Stomach (tissue), 9 donors: Measurements from ENCODE around the gene CER1. TPM values are rescaled to one million over a fixed set of nuclear protein-coding genes. Genes with fewer than 3 reads are reported as not detected.

Experiments
- DNase-seq, 2 donors: peaks; one replicate each; pipeline versions ENCODE4 v3.0.0 to v3.0.0-alpha.2; 2013 to 2019
- H3K27ac ChIP-seq, 5 donors: fragments of 200-600 bp in 4 of 5; sonication (generic) in 4 of 5; one replicate each; pipeline ENCODE4 v1.5.1; 2013 to 2019; ENCODE audit warnings: mild to moderate bottlenecking in 1 of 5, moderate library complexity in 1 of 5
- H3K27me3 ChIP-seq, 3 donors: fragments of 200-600 bp; sonication (generic); one replicate each; pipeline ENCODE4 v1.5.1; 2017 to 2019; ENCODE audit warnings: mixed run types in 1 of 3
- H3K36me3 ChIP-seq, 4 donors: fragments of 200-600 bp; sonication (generic); 1 replicate in 3 of 4; 2 replicates in 1 of 4; pipeline ENCODE4 v1.5.1; 2016 to 2019
- H3K4me1 ChIP-seq, 4 donors: fragments of 200-600 bp; sonication (generic); one replicate each; pipeline ENCODE4 v1.5.1; 2016 to 2019
- H3K4me3 ChIP-seq, 4 donors: fragments of 200-600 bp; sonication (generic) in 3 of 4; one replicate each; pipeline ENCODE4 v1.5.1; 2016 to 2019; ENCODE audit warnings: mild to moderate bottlenecking in 1 of 4
- H3K9me3 ChIP-seq, 4 donors: fragments of 200-600 bp; sonication (generic); one replicate each; pipeline ENCODE4 v1.5.1; 2016 to 2019
- EP300 ChIP-seq: sonication (generic); formaldehyde crosslinking; IDR thresholded peaks from one replicate; pipeline ENCODE4 v1.6.1; 2017; ENCODE audit warnings: antibody characterized with exemption
- POLR2A ChIP-seq, 4 donors: fragments of 450-650 bp; IDR thresholded peaks; one replicate each; pipeline ENCODE4 v1.6.1; 2016; ENCODE audit warnings: antibody characterized with exemption in 4 of 4, control low read depth in 2 of 4, mild to moderate bottlenecking in 1 of 4, moderate library complexity in 1 of 4
- POLR2AphosphoS5 ChIP-seq, 3 donors: sonication (generic); formaldehyde crosslinking; IDR thresholded peaks; one replicate each; pipeline ENCODE4 v1.6.1; 2016; ENCODE audit warnings: antibody characterized with exemption in 3 of 3
- WGBS, 5 donors: extraction: QIAGEN DNeasy Blood & Tissue Kit in 3 of 5; methylation state at CpG; one replicate each; pipeline versions ENCODE4 v1.1.5 to v1.1.7; 2013 to 2018; 5-methylcytosine and 5-hydroxymethylcytosine counted together
- intact Hi-C: fragments of 100-400 bp; cut with DNase I; formaldehyde crosslinking; loops from one replicate; pipeline ENCODE4 v1.15.1; 2023; ENCODE audit warnings: low total_unique reads
- polyA plus RNA-seq, 3 donors: library from polyadenylated mRNA; stranded (reverse); fragments of 200-250 nt; gene quantifications; one replicate each; pipeline ENCODE4 v1.2.3, GENCODE V29; 2013
- total RNA-seq, 5 donors: library from RNA; depleted of rRNA; stranded (reverse); fragments of >200 nt; gene quantifications; one replicate each; pipeline versions ENCODE4 v1.1.0 to v1.2.3, GENCODE V29; 2014 to 2016
- TF ChIP-seq, protein P1 (sequence below), 7 experiments: fragments of 450-650 bp in 4 of 7; fragments of 200-600 bp in 3 of 7; sonication (generic) in 3 of 7; IDR thresholded peaks; one replicate each; pipeline ENCODE4 v1.5.1; 2016 to 2019; ENCODE audit warnings: antibody characterized with exemption in 7 of 7, control low read depth in 2 of 7, mild to moderate bottlenecking in 1 of 7
- donor health status: healthy with polysubstance abuse.
- donor health status: Bipolar disorder and iron deficiency.
- donor health status: healthy.

CER1 gene
- total and polyA plus RNA-seq, 8 donors: not detected

- no peaks in the 10 kb centered on the region for H3K9me3 ChIP-seq
- H3K4me3 ChIP-seq: no peak overlapping the region
- H3K27me3 ChIP-seq: no peaks in the 10 kb centered on the region
- no peak overlapping the region for H3K27ac ChIP-seq
- no peaks in the 10 kb centered on the region for H3K4me1 ChIP-seq
- 74 to 91% (median 85%) methylated on average over 1 of the region's 1 CpG for WGBS, 5 donors
- TF ChIP-seq, protein P1, sequence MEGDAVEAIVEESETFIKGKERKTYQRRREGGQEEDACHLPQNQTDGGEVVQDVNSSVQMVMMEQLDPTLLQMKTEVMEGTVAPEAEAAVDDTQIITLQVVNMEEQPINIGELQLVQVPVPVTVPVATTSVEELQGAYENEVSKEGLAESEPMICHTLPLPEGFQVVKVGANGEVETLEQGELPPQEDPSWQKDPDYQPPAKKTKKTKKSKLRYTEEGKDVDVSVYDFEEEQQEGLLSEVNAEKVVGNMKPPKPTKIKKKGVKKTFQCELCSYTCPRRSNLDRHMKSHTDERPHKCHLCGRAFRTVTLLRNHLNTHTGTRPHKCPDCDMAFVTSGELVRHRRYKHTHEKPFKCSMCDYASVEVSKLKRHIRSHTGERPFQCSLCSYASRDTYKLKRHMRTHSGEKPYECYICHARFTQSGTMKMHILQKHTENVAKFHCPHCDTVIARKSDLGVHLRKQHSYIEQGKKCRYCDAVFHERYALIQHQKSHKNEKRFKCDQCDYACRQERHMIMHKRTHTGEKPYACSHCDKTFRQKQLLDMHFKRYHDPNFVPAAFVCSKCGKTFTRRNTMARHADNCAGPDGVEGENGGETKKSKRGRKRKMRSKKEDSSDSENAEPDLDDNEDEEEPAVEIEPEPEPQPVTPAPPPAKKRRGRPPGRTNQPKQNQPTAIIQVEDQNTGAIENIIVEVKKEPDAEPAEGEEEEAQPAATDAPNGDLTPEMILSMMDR (IDR thresholded peaks at IDR 0.05): no peak
- TF ChIP-seq POLR2AphosphoS5 (IDR thresholded peaks at IDR 0.05) (no peak), POLR2A (IDR thresholded peaks at IDR 0.05) (no peak), EP300 (no peak)
- intact Hi-C loops: no loop called here
- peak in 1 of 2 donors; percentile 20 for DNase-seq
- no peaks in the 10 kb centered on the region for H3K36me3 ChIP-seq
Observed at GRCh38 chr9:14752871-14753270, 30.3 kb upstream of the CER1 start.

DNA sequence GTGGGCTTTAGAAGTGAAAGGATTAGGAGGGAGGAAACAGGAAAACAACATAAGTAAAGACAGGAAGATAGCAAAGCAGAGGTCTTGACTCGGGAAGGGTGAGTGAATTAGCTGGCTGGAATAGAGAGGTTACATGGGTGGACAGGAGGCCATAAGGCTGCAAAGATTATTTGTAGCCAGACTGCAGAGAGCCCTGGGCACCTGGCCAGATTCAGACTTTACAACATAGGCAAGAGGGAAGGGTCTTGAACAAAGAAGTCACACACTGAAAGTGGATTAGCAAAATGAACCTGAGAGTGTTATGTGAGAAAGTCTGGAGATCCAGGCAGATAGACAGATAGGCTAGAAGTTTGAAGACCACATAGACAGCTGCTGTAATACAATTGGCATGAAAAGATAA, 29.7 kb upstream of the CER1 start:
- no peak overlapping the region for H3K4me3 ChIP-seq
- no peaks in the 10 kb centered on the region for H3K36me3 ChIP-seq
- peak in 1 of 2 donors; percentile 61 for DNase-seq
- H3K27ac ChIP-seq: no peak overlapping the region
- intact Hi-C loops: no loop called here
- WGBS, 5 donors: 28 to 47% (median 35%) methylated on average over 1 of the region's 1 CpG
- TF ChIP-seq EP300 (no peak), POLR2AphosphoS5 (IDR thresholded peaks at IDR 0.05) (no peak), POLR2A (IDR thresholded peaks at IDR 0.05) (no peak)
- TF ChIP-seq, protein P1 (IDR thresholded peaks at IDR 0.05): no peak
- no peaks in the 10 kb centered on the region for H3K9me3 ChIP-seq
- H3K27me3 ChIP-seq: no peaks in the 10 kb centered on the region
- no peaks in the 10 kb centered on the region for H3K4me1 ChIP-seq

- Histone ChIP-seq H3K36me3 (peaks cover 0 to 6% (median 0%) of the 10 kb centered on the region in 4 donors), H3K27me3 (no peaks in the 10 kb centered on the region), H3K4me3 (no peak overlapping the region), H3K9me3 (no peaks in the 10 kb centered on the region), H3K27ac (no peak overlapping the region), H3K4me1 (no peaks in the 10 kb centered on the region)
- TF ChIP-seq POLR2AphosphoS5 (IDR thresholded peaks at IDR 0.05) (no peak), POLR2A (IDR thresholded peaks at IDR 0.05) (no peak), EP300 (no peak)
- TF ChIP-seq, protein P1 (IDR thresholded peaks at IDR 0.05): no peak
- intact Hi-C loops: no loop called here
- no peak for DNase-seq
Observed at GRCh38 chr9:14750821-14751220, 28.3 kb upstream of the CER1 start.

DNA sequence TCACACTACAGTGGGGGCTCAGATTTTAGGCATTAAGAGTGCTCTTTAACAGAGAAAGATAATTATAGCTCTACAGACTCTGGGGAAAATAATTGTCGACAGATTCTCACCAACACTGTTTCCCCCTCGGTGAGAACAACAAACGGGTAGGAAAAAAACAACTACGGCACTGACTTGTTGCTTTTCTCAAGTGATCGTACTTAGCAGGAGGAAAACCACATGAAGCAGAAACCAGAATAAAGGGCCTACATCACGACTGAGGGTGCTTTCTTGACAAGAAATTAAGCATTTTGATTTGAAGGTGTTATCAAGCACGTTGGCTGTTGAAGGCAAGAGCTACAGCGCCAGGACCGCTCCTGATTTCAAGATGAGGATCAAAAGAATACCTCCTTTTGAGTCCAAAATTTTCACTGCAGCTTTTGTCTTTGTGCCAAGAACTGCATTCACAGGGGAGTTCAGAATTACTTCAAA, 27.2 kb upstream of the CER1 start:
- intact Hi-C loops: no loop called here
- Histone ChIP-seq H3K27me3 (no peaks in the 10 kb centered on the region), H3K36me3 (peaks cover 0 to 6% (median 0%) of the 10 kb centered on the region in 4 donors), H3K27ac (no peak overlapping the region), H3K9me3 (no peaks in the 10 kb centered on the region), H3K4me1 (no peaks in the 10 kb centered on the region), H3K4me3 (no peak overlapping the region)
- 51 to 64% (median 56%) methylated on average over 9 of the region's 9 CpGs for WGBS, 5 donors
- TF ChIP-seq EP300 (no peak), POLR2AphosphoS5 (IDR thresholded peaks at IDR 0.05) (no peak), POLR2A (IDR thresholded peaks at IDR 0.05) (no peak)
- TF ChIP-seq, protein P1 (IDR thresholded peaks at IDR 0.05): no peak
- peak in 1 of 2 donors; percentile 17 for DNase-seq
